Measurements from ENCODE around the gene ZNF423.

ZNF423 gene

GRCh38 chr16:49747654-49748053 lies 108.3 kb downstream of the ZNF423 start:
- DNase-seq: no peak

- no peak for DNase-seq
Measured at GRCh38 chr16:49746545-49746944, 109.4 kb downstream of the ZNF423 start.

- DNase-seq: no peak
Measured at GRCh38 chr16:49745311-49745747, 110.6 kb downstream of the ZNF423 start.

- no peak for DNase-seq
Measured at GRCh38 chr16:49744244-49745220, 111.4 kb downstream of the ZNF423 start.

GRCh38 chr16:49743658-49744057 lies 112.3 kb downstream of the ZNF423 start:
- no peak for DNase-seq

- no peak for DNase-seq
Measured at GRCh38 chr16:49743203-49743464, 112.8 kb downstream of the ZNF423 start.

- DNase-seq: no peak
Measured at GRCh38 chr16:49742428-49743202, 113.3 kb downstream of the ZNF423 start.

- DNase-seq: no peak
Measured at GRCh38 chr16:49740256-49740655, 115.7 kb downstream of the ZNF423 start.

- no peak for DNase-seq
Measured at GRCh38 chr16:49739381-49739780, 116.5 kb downstream of the ZNF423 start.

- DNase-seq: no peak
Measured at GRCh38 chr16:49738832-49739231, 117.1 kb downstream of the ZNF423 start.

- no peak for DNase-seq
Measured at GRCh38 chr16:49738001-49738400, 117.9 kb downstream of the ZNF423 start.

- no peak for DNase-seq
Measured at GRCh38 chr16:49737541-49737940, 118.4 kb downstream of the ZNF423 start.

- DNase-seq: no peak
Measured at GRCh38 chr16:49734331-49734730, 121.6 kb downstream of the ZNF423 start.

GRCh38 chr16:49733313-49734009 lies 122.5 kb downstream of the ZNF423 start:
- DNase-seq: no peak

- DNase-seq: no peak
Measured at GRCh38 chr16:49731911-49732310, 124.0 kb downstream of the ZNF423 start.

- DNase-seq: no peak
Measured at GRCh38 chr16:49730772-49731171, 125.1 kb downstream of the ZNF423 start.

- no peak for DNase-seq
Measured at GRCh38 chr16:49727611-49728010, 128.3 kb downstream of the ZNF423 start.

GRCh38 chr16:49726155-49726554 lies 129.8 kb downstream of the ZNF423 start:
- DNase-seq: no peak

GRCh38 chr16:49725651-49726050 lies 130.3 kb downstream of the ZNF423 start:
- DNase-seq: no peak

- no peak for DNase-seq
Measured at GRCh38 chr16:49724774-49725173, 131.1 kb downstream of the ZNF423 start.

- no peak for DNase-seq
Measured at GRCh38 chr16:49723310-49723709, 132.6 kb downstream of the ZNF423 start.

- DNase-seq: no peak
Measured at GRCh38 chr16:49720225-49720624, 135.7 kb downstream of the ZNF423 start.

- no peak for DNase-seq
Measured at GRCh38 chr16:49717689-49718088, 138.2 kb downstream of the ZNF423 start.
